ENCODE measurements around the gene MYF6.
"Not testable (repeated sequence)": the region's sequence is repeated elsewhere in the genome, so short reads cannot be mapped to it uniquely, and the experiment has no call there.

MYF6 gene

GRCh38 chr12:80707126-80707829 is at the start of gene MYF6:
TSS of gene MYF6 (plus strand) at chr12:80707634. CDS start at chr12:80707720, 86 bp downstream.
- FAIRE-seq, result no peak

- no peak for FAIRE-seq
These were observed 47.8 kb upstream of the MYF6 start for GRCh38 chr12:80659512-80660063.

GRCh38 chr12:80662586-80662985 is 44.8 kb upstream of the MYF6 start:
- FAIRE-seq, result no peak

- no peak for FAIRE-seq
These were observed 37.2 kb upstream of the MYF6 start for GRCh38 chr12:80670214-80670613.

- not testable (repeated sequence) for FAIRE-seq
These were observed 31.3 kb upstream of the MYF6 start for GRCh38 chr12:80676042-80676636.

- no peak for FAIRE-seq
These were observed 30.6 kb upstream of the MYF6 start for GRCh38 chr12:80676856-80677255.

GRCh38 chr12:80677994-80678393 is 29.4 kb upstream of the MYF6 start:
- FAIRE-seq, result no peak

GRCh38 chr12:80679346-80680131 is 27.9 kb upstream of the MYF6 start:
- FAIRE-seq, result no peak

- FAIRE-seq, result no peak
These were observed 26.1 kb upstream of the MYF6 start for GRCh38 chr12:80681287-80681686.

- no peak for FAIRE-seq
These were observed 25.6 kb upstream of the MYF6 start for GRCh38 chr12:80681786-80682185.

GRCh38 chr12:80684077-80684495 is 23.3 kb upstream of the MYF6 start:
- FAIRE-seq, result no peak

- no peak for FAIRE-seq
These were observed 17.3 kb upstream of the MYF6 start for GRCh38 chr12:80690090-80690489.

GRCh38 chr12:80690513-80690912 is 16.9 kb upstream of the MYF6 start:
- FAIRE-seq, result no peak

GRCh38 chr12:80692114-80692513 is 15.3 kb upstream of the MYF6 start:
- no peak for FAIRE-seq

- no peak for FAIRE-seq
These were observed 10.1 kb upstream of the MYF6 start for GRCh38 chr12:80697270-80697887.

- no peak for FAIRE-seq
These were observed 9.2 kb upstream of the MYF6 start for GRCh38 chr12:80698256-80698655.

GRCh38 chr12:80698847-80699542 is 8.4 kb upstream of the MYF6 start:
- FAIRE-seq, result no peak

- FAIRE-seq, result no peak
These were observed 7.1 kb upstream of the MYF6 start for GRCh38 chr12:80700327-80700726.

- FAIRE-seq, result no peak
These were observed 6.0 kb upstream of the MYF6 start for GRCh38 chr12:80701388-80701787.

- no peak for FAIRE-seq
These were observed 4.3 kb upstream of the MYF6 start for GRCh38 chr12:80702889-80703805.

- no peak for FAIRE-seq
These were observed 3.0 kb upstream of the MYF6 start for GRCh38 chr12:80704420-80704819.
